Mesendoderm (in vitro differentiated cells): Measurements from ENCODE around the gene OGFOD1.

Experiments
- DNase-seq: peaks from one replicate; pipeline ENCODE4 v3.0.0; 2013
- H2AK5ac ChIP-seq: 2 replicates; pipeline ENCODE4 v1.6.1; 2013; ENCODE audit warnings: low read length, inconsistent platforms
- H2BK120ac ChIP-seq: 2 replicates; pipeline ENCODE4 v1.6.1; 2013; ENCODE audit warnings: low read depth, mild to moderate bottlenecking, low read length, moderate library complexity, mixed read lengths
- H2BK15ac ChIP-seq: replicated peaks from 2 replicates; pipeline ENCODE4 v1.6.1; 2013; ENCODE audit warnings: low read depth, mild to moderate bottlenecking, moderate library complexity
- H2BK5ac ChIP-seq: 2 replicates; pipeline ENCODE4 v1.6.1; 2013; ENCODE audit warnings: low read length, inconsistent platforms
- H3K18ac ChIP-seq: 2 replicates; pipeline ENCODE4 v1.6.1; 2013; ENCODE audit warnings: mild to moderate bottlenecking, low read length, mixed read lengths
- H3K23ac ChIP-seq: one replicate; pipeline ENCODE4 v1.6.1; 2013; ENCODE audit warnings: low read length
- H3K27ac ChIP-seq: 2 replicates; pipeline ENCODE4 v1.5.1; 2013; ENCODE audit warnings: low read depth, mild to moderate bottlenecking, inconsistent platforms, low read length, moderate library complexity
- H3K27me3 ChIP-seq: 2 replicates; pipeline ENCODE4 v1.6.1; 2013; ENCODE audit warnings: low read length, control low read depth, mild to moderate bottlenecking, inconsistent platforms; ENCODE audit not compliant: insufficient read depth, poor library complexity
- H3K36me3 ChIP-seq: 2 replicates; pipeline ENCODE4 v1.6.1; 2013; ENCODE audit warnings: low read length, inconsistent platforms; ENCODE audit not compliant: control insufficient read depth, insufficient read depth
- H3K4ac ChIP-seq: one replicate; pipeline ENCODE4 v1.6.1; 2013; ENCODE audit warnings: low read depth, mild to moderate bottlenecking, low read length, moderate library complexity
- H3K4me1 ChIP-seq: 2 replicates; pipeline ENCODE4 v1.6.1; 2013; ENCODE audit warnings: low read depth, low read length, inconsistent platforms; ENCODE audit not compliant: control insufficient read depth
- H3K4me2 ChIP-seq: 2 replicates; pipeline ENCODE4 v1.6.1; 2013; ENCODE audit warnings: low read length
- H3K4me3 ChIP-seq: 2 replicates; pipeline ENCODE4 v1.5.1; 2013; ENCODE audit warnings: mild to moderate bottlenecking, low read length
- H3K56ac ChIP-seq: one replicate; pipeline ENCODE4 v1.6.1; 2013; ENCODE audit warnings: low read length
- H3K79me1 ChIP-seq: 2 replicates; pipeline ENCODE4 v1.6.1; 2013; ENCODE audit warnings: low read length, inconsistent platforms
- H3K79me2 ChIP-seq: 2 replicates; pipeline ENCODE4 v1.6.1; 2013; ENCODE audit warnings: mild to moderate bottlenecking, low read length; ENCODE audit not compliant: control insufficient read depth, insufficient read depth
- H3K9ac ChIP-seq: 2 replicates; pipeline ENCODE4 v1.6.1; 2013; ENCODE audit warnings: low read length, inconsistent platforms
- H4K5ac ChIP-seq: one replicate; pipeline ENCODE4 v1.6.1; 2013; ENCODE audit warnings: low read length
- H4K8ac ChIP-seq: one replicate; pipeline ENCODE4 v1.6.1; 2013; ENCODE audit warnings: low read depth, mild to moderate bottlenecking, control low read depth, low read length, moderate library complexity
- WGBS: extraction: QIAGEN DNeasy Blood & Tissue Kit; methylation state at CpG from one replicate; pipeline ENCODE4 v1.1.7; 2013; ENCODE audit warnings: low lambda C conversion rate, missing lambda C conversion rate; ENCODE audit not compliant: insufficient coverage; ENCODE audit errors: extremely low coverage; 5-methylcytosine and 5-hydroxymethylcytosine counted together

The OGFOD1 gene

GRCh38 chr16:56411624-56412023, 39.7 kb upstream of the OGFOD1 start:
- Histone ChIP-seq H3K4me1 (no peaks in the 10 kb centered on the region), H3K4me2 (no peak overlapping the region), H2BK5ac (no peak overlapping the region), H3K9ac (no peak overlapping the region), H3K79me1 (no peaks in the 10 kb centered on the region), H3K56ac (no peak overlapping the region), H3K36me3 (peaks cover 3% of the 10 kb centered on the region), H3K27me3 (no peaks in the 10 kb centered on the region), H3K4ac (no peak overlapping the region), H3K18ac (no peak overlapping the region), H2BK15ac (no peak overlapping the region), H3K23ac (no peak overlapping the region), H3K27ac (no peak overlapping the region), H4K5ac (no peak overlapping the region), H2AK5ac (no peak overlapping the region), H3K79me2 (no peaks in the 10 kb centered on the region), H4K8ac (no peak overlapping the region), H2BK120ac (no peak overlapping the region), H3K4me3 (no peak overlapping the region)
- DNase-seq: no peak
- no CpG with 5 or more reads among the region's 2 CpGs for WGBS

- H3K36me3 ChIP-seq: peaks cover 3% of the 10 kb centered on the region
Measured at GRCh38 chr16:56413381-56413780, 38.0 kb upstream of the OGFOD1 start.

GRCh38 chr16:56414366-56414765, 37.0 kb upstream of the OGFOD1 start:
- H4K5ac ChIP-seq: no peak overlapping the region
- no CpG with 5 or more reads among the region's 5 CpGs for WGBS
- H3K23ac ChIP-seq: no peak overlapping the region
- H3K4me1 ChIP-seq: no peaks in the 10 kb centered on the region
- H2BK5ac ChIP-seq: no peak overlapping the region
- no peaks in the 10 kb centered on the region for H3K36me3 ChIP-seq
- H3K79me2 ChIP-seq: peaks cover 2% of the 10 kb centered on the region
- no peak overlapping the region for H2AK5ac ChIP-seq
- no peak for DNase-seq
- H3K56ac ChIP-seq: no peak overlapping the region
- H3K27me3 ChIP-seq: no peaks in the 10 kb centered on the region
- no peak overlapping the region for H2BK15ac ChIP-seq
- H3K4me2 ChIP-seq: no peak overlapping the region
- H3K27ac ChIP-seq: no peak overlapping the region
- H3K4ac ChIP-seq: no peak overlapping the region
- no peak overlapping the region for H3K18ac ChIP-seq
- no peak overlapping the region for H3K4me3 ChIP-seq
- no peak overlapping the region for H4K8ac ChIP-seq
- H3K79me1 ChIP-seq: no peaks in the 10 kb centered on the region
- no peak overlapping the region for H2BK120ac ChIP-seq
- no peak overlapping the region for H3K9ac ChIP-seq

More at GRCh38 chr16:56413381-56413780, 38.0 kb upstream of the OGFOD1 start:
- H3K4me3 ChIP-seq: no peak overlapping the region
- no peak overlapping the region for H3K4me2 ChIP-seq
- peaks cover 2% of the 10 kb centered on the region for H3K79me2 ChIP-seq
- no peaks in the 10 kb centered on the region for H3K4me1 ChIP-seq
- H3K56ac ChIP-seq: no peak overlapping the region
- no peak for DNase-seq
- H3K9ac ChIP-seq: no peak overlapping the region
- H2BK5ac ChIP-seq: no peak overlapping the region
- no peak overlapping the region for H3K23ac ChIP-seq
- no peak overlapping the region for H2BK120ac ChIP-seq
- no peak overlapping the region for H3K4ac ChIP-seq
- no peak overlapping the region for H4K5ac ChIP-seq
- no peaks in the 10 kb centered on the region for H3K79me1 ChIP-seq
- WGBS: no CpG with 5 or more reads among the region's 5 CpGs
- no peak overlapping the region for H3K27ac ChIP-seq
- no peak overlapping the region for H2AK5ac ChIP-seq
- H4K8ac ChIP-seq: no peak overlapping the region
- no peak overlapping the region for H2BK15ac ChIP-seq
- H3K27me3 ChIP-seq: no peaks in the 10 kb centered on the region
- no peak overlapping the region for H3K18ac ChIP-seq

- no peak overlapping the region for H4K5ac ChIP-seq
- H3K4me3 ChIP-seq: no peak overlapping the region
- DNase-seq: no peak
- H3K23ac ChIP-seq: no peak overlapping the region
- 100% methylated on average over 3 of the region's 4 CpGs for WGBS
- H2BK120ac ChIP-seq: no peak overlapping the region
- no peak overlapping the region for H3K4ac ChIP-seq
- H3K4me1 ChIP-seq: no peaks in the 10 kb centered on the region
- H3K9ac ChIP-seq: no peak overlapping the region
- no peak overlapping the region for H2AK5ac ChIP-seq
- H2BK15ac ChIP-seq: no peak overlapping the region
- H2BK5ac ChIP-seq: no peak overlapping the region
- H3K27me3 ChIP-seq: no peaks in the 10 kb centered on the region
- H3K18ac ChIP-seq: no peak overlapping the region
- H3K56ac ChIP-seq: no peak overlapping the region
- peaks cover 9% of the 10 kb centered on the region for H3K79me2 ChIP-seq
- H3K27ac ChIP-seq: no peak overlapping the region
- H3K4me2 ChIP-seq: no peak overlapping the region
- H3K36me3 ChIP-seq: no peaks in the 10 kb centered on the region
- H3K79me1 ChIP-seq: peaks cover 2% of the 10 kb centered on the region
- H4K8ac ChIP-seq: no peak overlapping the region
Measured at GRCh38 chr16:56415875-56416274, 35.5 kb upstream of the OGFOD1 start.

- Histone ChIP-seq H3K36me3 (no peaks in the 10 kb centered on the region), H4K5ac (no peak overlapping the region), H3K9ac (no peak overlapping the region), H3K27ac (no peak overlapping the region), H2AK5ac (no peak overlapping the region), H3K79me1 (peaks cover 4% of the 10 kb centered on the region), H3K4ac (no peak overlapping the region), H3K79me2 (peaks cover 14% of the 10 kb centered on the region), H4K8ac (no peak overlapping the region), H3K56ac (no peak overlapping the region), H3K4me1 (peaks cover 5% of the 10 kb centered on the region), H3K18ac (no peak overlapping the region), H3K27me3 (no peaks in the 10 kb centered on the region), H2BK120ac (no peak overlapping the region), H3K23ac (no peak overlapping the region), H2BK15ac (no peak overlapping the region), H3K4me3 (no peak overlapping the region), H3K4me2 (no peak overlapping the region), H2BK5ac (no peak overlapping the region)
- no CpG with 5 or more reads among the region's 4 CpGs for WGBS
- DNase-seq: no peak
Measured at GRCh38 chr16:56417138-56417537, 34.2 kb upstream of the OGFOD1 start.

GRCh38 chr16:56419740-56420548, 31.4 kb upstream of the OGFOD1 start:
- no peak overlapping the region for H2BK15ac ChIP-seq
- H2BK5ac ChIP-seq: no peak overlapping the region
- no peak overlapping the region for H3K18ac ChIP-seq
- no peak overlapping the region for H3K4me2 ChIP-seq
- no peak overlapping the region for H4K8ac ChIP-seq
- no peak overlapping the region for H3K27ac ChIP-seq
- peaks cover 24% of the 10 kb centered on the region for H3K79me2 ChIP-seq
- no peak overlapping the region for H4K5ac ChIP-seq
- no peak overlapping the region for H3K23ac ChIP-seq
- no peak overlapping the region for H2AK5ac ChIP-seq
- no peaks in the 10 kb centered on the region for H3K36me3 ChIP-seq
- H2BK120ac ChIP-seq: no peak overlapping the region
- H3K79me1 ChIP-seq: peaks cover 10% of the 10 kb centered on the region
- no peaks in the 10 kb centered on the region for H3K27me3 ChIP-seq
- H3K4ac ChIP-seq: no peak overlapping the region
- WGBS: no CpG with 5 or more reads among the region's 8 CpGs
- DNase-seq: no peak
- peaks cover 16% of the 10 kb centered on the region for H3K4me1 ChIP-seq
- no peak overlapping the region for H3K9ac ChIP-seq
- H3K4me3 ChIP-seq: no peak overlapping the region
- no peak overlapping the region for H3K56ac ChIP-seq
